ENCODE data around the gene PCP2.

Gene PCP2

GRCh38 chr19:7638802-7639465, 5.4 kb upstream of the PCP2 start:
- no peak for DNase-seq

DNA sequence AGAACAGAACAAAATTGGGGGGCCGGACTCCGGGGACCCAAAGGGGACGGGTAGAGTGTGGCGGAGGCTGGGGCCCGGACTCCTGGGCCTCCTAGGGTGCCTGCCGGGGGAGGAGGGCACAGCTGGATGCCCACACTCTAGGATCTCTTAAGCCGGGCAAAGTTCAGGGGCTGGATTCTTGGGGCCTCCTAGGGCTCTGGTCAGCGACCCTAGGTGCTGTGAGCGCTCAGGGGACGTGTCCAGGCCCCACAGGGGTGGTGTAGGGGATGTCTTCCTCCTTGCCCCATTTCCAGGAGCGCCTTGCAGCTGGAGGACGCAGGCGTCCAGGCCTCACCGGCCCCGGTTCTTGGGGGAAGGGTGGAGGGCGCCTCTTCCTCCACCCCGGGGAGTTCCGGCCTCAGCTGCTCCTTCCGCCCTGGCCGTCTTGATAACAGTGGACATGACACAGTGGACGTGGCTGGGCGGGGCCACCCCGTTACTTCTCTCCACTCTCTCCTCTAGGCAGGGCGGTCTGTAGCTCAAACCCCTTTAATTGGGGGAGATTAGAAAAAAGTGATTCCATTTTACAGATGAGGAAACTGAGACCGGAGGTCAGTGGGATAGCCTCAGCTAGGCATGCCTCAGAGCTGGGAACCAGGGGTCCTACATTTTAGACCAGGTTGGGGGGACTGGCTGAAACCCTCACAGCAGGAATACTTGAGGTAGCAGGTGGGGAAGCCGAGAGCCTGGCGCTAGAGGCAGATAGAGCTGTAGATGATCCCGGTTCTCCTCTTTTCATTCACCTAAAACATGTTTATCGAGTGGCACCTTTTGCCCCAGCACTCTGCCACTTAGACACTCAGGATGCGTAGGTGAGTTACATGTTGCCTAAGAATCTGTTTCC, 4.1 kb upstream of the PCP2 start:
- DNase-seq: no peak

DNA sequence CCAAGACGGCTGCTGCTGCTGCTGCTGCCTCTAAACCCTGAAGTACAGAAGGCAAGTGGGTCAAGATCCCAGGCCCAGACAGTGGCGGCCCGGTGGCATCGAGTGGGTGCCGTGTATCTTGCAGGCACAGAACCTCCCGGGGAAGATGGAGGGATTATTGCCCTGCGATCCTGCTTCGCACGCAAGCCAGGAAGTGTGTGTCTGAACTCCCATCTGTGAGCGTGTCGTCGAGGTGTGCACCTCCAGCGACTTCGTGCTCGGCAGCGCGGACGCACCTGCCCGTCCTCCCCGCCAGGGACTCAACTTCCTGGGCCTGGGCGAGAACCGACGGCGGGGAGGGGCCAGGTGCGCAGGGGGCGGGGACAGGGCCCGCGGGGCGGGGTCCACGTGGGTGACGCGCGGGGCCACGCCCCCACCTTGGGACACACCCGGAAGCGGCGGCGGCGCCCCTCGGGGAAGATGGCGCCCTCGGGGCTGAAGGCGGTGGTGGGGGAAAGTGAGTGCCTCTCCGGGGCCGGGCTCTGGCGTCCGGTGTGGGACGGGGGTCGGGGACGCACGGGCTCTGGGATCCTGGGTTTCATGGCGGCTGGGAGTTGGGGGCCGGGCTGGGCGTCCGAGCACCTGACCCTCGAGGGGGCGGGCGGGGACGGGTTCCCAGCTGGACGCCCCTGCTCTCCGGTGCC, 3.3 kb upstream of the PCP2 start, which contains the start of gene STXBP2:
Gene STXBP2, plus strand, starts transcription at position 420 of the 683 bp plus-strand sequence. Its CDS starts 40 bp downstream, at position 460.
- peak; percentile 91 for DNase-seq

DNA sequence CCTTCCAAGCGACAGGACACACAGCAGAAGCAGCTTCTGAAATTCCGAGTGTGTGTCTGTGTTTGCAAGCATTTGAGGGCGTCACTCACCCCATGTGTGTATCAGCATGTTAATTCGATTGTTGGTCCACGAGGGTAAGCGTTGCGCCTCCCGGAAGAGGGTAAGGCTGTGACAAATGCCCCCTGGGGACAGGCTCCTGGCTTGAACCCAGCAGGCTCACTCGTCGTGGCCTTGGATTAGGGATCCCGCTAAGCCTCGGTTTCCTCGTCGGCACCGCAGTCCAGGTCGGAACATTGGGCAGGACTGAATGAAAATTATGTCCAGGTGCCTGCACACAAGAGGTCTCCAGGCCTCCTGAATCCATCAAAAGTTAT, 2.8 kb upstream of the PCP2 start:
- no peak for DNase-seq

DNA sequence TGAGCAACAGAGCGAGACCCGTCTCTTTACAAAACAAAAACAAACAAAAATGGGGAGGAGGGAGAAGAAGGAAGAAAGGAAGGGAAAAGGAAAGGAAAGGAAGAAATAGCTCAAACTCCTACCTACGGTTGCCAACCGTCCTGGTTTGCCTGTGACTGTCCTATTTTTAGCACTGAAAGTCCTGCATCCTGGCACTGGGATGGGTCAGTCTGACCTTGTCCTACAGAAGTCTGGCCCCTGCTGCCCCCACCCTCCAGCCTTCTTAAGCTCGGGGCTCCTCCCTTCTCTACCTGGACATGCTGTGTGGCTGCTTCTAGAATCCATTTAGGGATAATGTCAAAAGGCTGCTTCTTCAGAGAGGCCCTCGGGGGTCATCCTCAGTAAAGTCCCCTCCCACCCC, 2.2 kb upstream of the PCP2 start:
- DNase-seq: no peak

GRCh38 chr19:7632340-7633203, 947 bp downstream of the PCP2 start:
- DNase-seq: no peak

DNA sequence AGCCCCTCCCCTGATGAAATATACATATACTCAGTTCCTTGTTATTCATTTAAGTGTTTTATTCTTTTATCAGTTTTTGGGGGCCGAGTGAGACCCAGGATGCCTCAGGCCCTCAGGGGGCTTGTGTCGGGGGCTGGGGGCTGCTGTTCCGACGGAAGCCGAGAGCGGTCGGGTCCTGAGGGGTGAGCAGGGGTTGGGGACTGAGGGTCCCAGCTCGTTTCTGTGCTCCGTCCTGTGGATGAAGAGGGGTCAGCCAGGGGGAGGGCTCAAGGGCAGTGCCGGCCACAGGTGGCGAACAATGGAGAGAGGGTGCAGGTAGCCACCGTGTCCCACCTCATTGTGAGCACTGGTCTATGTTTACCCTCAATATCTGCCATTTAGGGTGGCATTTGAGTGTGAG, 1.9 kb downstream of the PCP2 start:
- no peak for DNase-seq

DNA sequence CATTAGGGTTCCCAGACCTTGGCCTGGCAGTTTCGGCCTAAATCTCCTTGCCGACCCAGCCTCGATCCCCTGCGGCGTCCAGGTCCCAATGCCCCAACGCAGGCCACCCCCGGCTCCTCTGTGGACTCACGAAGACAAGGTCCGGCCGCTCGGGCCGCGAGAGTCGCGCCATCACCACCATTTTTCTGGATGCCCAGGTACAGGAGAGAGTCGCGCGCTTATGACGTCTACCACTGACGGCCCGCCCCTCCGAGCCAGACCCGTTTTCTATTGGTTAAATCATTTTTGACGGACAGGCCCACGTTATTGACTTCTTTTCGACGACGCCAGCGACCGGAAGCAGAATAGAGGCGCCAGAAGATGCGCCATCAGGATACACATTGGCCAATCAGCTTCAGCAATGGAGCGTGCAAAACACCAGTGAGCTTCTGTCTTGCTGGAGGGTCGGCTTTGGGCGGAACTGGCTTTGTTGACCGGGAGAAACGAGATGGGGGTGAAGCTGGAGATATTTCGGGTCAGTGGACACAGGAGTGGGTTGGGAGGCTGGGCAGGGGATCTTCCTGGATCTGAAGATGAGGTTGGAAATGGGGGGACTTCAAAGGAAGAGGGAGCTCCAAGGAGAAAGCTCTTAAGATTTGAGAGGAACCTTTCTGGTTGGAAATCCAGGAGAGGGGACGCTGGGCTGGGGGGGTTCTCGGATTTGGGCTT, 4.0 kb downstream of the PCP2 start, which contains the start of the genes PET100 and XAB2:
Gene PET100, plus strand, starts transcription at position 447 of the 708 bp plus-strand sequence. Its CDS starts 41 bp downstream, at position 488.
Gene XAB2, minus strand, starts transcription at position 199 of the 708 bp plus-strand sequence. Its CDS starts 18 bp downstream, at position 181.
- DNase-seq: peak; percentile 92

GRCh38 chr19:7628589-7629311, 4.8 kb downstream of the PCP2 start:
- no peak for DNase-seq

- no peak for DNase-seq
These were observed 6.4 kb downstream of the PCP2 start for GRCh38 chr19:7627166-7627565.

DNA sequence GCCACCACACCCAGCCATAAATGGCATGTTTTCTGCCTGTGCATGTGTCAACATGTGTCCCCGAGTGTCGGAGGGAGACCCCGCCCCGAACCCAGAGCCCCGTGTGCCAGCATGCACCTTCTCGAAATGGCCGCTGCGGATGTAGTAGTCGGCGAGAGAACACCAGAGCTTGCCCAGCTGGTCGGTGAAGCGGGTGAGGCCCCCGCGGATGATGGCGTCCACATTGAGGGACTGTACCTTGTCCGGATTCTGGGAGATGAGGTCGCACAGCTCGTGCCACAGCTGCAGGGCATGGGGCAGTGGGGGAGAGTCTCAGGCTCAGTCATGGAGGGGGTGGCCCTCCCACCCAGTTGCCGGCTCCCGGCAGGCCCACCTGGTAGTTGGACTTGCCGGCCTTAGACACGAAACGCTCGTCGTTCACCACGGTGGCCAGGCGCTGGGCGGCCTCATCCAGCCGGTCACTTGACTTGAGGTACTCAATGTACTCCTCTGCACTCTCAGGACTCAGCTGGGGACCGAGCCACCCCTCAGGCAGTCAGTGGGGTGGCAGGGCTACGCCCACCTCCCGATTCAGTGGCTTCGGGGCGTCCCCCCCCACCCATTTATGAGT, 7.7 kb downstream of the PCP2 start:
- no peak for DNase-seq

DNA sequence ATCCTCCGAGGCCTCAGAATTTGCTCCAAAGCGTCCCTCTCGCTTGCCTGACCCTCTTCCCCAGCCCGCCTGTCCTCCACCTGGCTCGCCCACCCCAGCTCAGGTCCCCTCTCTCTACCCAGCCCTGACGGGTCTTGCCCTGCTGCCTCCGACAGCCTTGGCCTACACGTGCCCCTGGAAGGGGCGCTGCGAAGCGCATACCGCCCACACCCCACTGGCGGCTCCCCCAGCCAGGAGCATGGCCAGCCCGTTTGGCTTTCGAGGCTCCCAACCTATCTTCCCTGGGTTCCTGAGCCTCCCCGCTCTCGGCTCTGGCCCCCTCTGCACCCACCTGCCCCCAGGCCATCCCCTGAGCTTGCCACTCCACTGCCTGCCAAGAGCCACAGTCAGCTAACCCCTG, 8.7 kb downstream of the PCP2 start:
- DNase-seq: no peak

DNA sequence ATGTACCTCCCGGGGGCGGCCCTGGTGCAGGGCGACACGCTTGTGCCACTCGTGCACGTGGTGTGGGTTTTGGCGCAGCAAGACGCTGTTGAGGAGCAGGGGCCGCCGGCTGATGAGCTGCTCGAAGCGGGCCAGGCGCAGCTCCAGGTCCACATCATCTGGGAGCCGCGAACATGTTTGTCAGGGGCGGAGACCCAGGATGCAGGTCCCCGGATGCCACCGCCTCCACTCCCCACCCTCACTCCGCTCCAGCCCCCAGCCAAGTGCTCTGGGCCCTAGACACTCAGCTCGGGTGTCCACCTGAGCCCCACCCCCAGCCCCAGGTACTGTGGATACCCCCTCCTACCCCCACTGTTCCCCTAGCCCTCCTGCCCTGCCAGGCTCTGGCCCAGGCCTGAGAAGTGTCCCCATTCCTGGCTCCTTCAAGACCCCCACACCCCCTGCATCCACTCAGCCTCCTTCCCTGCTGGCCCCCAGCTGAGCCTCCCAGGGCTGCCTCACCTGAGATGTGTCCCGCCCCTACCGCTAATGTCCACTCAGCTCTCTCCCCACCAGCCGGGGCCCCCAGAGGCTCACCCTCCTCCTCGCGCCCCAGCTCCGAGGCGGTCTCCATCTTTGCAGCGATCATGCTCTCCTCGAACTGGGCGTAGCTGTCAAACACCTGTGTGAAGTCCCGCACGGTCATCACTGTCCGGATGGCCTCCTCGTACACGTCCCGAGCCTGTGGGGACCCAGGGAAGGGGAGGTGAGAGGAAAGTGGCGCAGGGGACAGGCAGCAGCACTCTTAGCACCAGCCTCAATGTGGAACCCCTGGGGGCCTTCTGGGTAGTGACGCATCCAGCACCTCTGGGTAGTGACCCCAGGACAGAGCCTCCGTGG, 9.6 kb downstream of the PCP2 start:
- no peak for DNase-seq

GRCh38 chr19:7622933-7623685, 10.4 kb downstream of the PCP2 start:
- no peak for DNase-seq

GRCh38 chr19:7620442-7621412, 12.8 kb downstream of the PCP2 start:
- DNase-seq: no peak

DNA sequence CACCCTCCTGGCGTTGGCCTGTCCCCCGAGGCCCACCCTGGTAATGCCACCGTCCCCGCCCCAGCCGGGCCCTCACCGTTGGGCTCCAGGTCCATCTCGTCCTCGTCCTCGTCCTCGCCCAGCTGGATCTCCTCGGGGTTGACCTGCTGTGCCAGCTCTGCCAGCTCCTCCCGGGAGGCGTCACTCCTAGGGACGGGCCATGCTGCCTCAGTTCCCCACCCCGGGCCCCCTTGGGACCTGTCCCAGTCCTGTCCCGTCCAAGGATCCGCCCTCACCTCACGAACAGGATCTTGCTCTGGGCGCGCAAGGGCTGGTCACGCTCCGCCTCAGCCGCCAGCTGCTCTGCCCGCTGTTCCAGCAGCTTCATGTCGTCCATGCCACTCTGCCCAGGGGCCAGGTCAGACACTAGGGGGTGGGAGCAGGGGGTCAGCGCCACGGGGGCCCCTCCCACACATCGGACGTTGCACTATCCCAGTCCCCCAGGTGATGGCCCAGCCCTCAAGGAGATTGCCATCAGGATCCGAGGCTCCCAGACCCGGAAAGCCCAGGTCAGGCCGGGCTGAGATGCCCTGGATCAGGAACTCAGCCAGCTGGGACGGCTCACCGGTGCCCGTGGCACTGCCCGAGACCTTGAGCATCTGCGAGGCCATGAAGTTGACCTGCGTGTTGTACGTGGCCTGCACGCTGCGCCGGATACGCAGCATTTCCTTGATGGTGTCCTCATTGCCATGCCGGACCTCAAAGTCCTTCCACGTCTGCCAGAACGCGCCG, 13.7 kb downstream of the PCP2 start:
- DNase-seq: no peak

Measured in 8988T (cell line).